PC-9 (cell line): ENCODE measurements around the gene SST. TPM values are rescaled to one million over a fixed set of nuclear protein-coding genes. Genes with fewer than 3 reads are reported as not detected.

Source experiments
- BruUV-seq: library from RNA; stranded (reverse); fragments of 400-500 nt; replicated peaks from 2 replicates; lab custom pipeline; 2021; lab: Mats Ljungman, UMichigan
- CTCF ChIA-PET: fragments of 300-600 bp; sonication (Branson Sonifier 250); formaldehyde crosslinking; loops from one replicate; lab custom pipeline; 2022; ENCODE audit warnings: antibody characterized with exemption; lab: Charles Lee
- POLR2A ChIA-PET: fragments of 300-600 bp; sonication (Branson Sonifier 250); formaldehyde crosslinking; loops from one replicate; lab custom pipeline; 2022; ENCODE audit warnings: antibody characterized with exemption; ENCODE audit not compliant: unreplicated experiment; lab: Charles Lee
- DNase-seq, 2 experiments: peaks; one replicate each; pipeline versions ENCODE4 v3.0.0 to v3.0.0-alpha.2; 2015 to 2022; ENCODE audit warnings: mixed read lengths in 1 of 2
- H2AFZ ChIP-seq: fragments of 200-600 bp; sonication (generic); 2 replicates; pipeline ENCODE4 v1.8.1; 2017; ENCODE audit warnings: antibody characterized with exemption
- H3F3A ChIP-seq: fragments of 200-600 bp; sonication (generic); 2 replicates; pipeline ENCODE4 v1.8.1; 2017; ENCODE audit warnings: antibody characterized with exemption, mild to moderate bottlenecking, low read depth; ENCODE audit not compliant: insufficient read depth
- H3K27ac ChIP-seq: fragments of 200-600 bp; sonication (generic); 2 replicates; pipeline ENCODE4 v1.6.1; 2016; ENCODE audit warnings: mixed run types
- H3K27me3 ChIP-seq: fragments of 200-600 bp; sonication (generic); 2 replicates; pipeline ENCODE4 v1.6.1; 2016; ENCODE audit warnings: low read depth, mixed run types; ENCODE audit not compliant: insufficient read depth
- H3K36me3 ChIP-seq: fragments of 200-600 bp; sonication (generic); 2 replicates; pipeline ENCODE4 v1.6.1; 2016; ENCODE audit warnings: low read depth, mixed run types
- H3K4me1 ChIP-seq: fragments of 200-600 bp; sonication (generic); replicated peaks from 2 replicates; pipeline ENCODE4 v1.6.1; 2016; ENCODE audit warnings: mixed run types; ENCODE audit not compliant: insufficient read depth
- H3K4me2 ChIP-seq: fragments of 200-600 bp; sonication (generic); 2 replicates; pipeline ENCODE4 v1.6.1; 2017; ENCODE audit warnings: mixed run types
- H3K4me3 ChIP-seq: fragments of 200-600 bp; sonication (generic); 2 replicates; pipeline ENCODE4 v1.6.1; 2016; ENCODE audit warnings: mixed run types
- H3K79me2 ChIP-seq: fragments of 200-600 bp; sonication (generic); 2 replicates; pipeline ENCODE4 v1.6.1; 2017; ENCODE audit warnings: low read depth, mixed run types
- H3K9me2 ChIP-seq: fragments of 200-600 bp; sonication (generic); 2 replicates; pipeline ENCODE4 v1.8.1; 2017; ENCODE audit warnings: mild to moderate bottlenecking; ENCODE audit not compliant: insufficient read depth
- H3K9me3 ChIP-seq: fragments of 200-600 bp; sonication (generic); 2 replicates; pipeline ENCODE4 v1.8.1; 2016; ENCODE audit warnings: low read depth; ENCODE audit not compliant: insufficient read depth
- H4K20me1 ChIP-seq: fragments of 200-600 bp; sonication (generic); 2 replicates; pipeline ENCODE4 v1.8.1; 2017; ENCODE audit not compliant: insufficient read depth
- EZH2 ChIP-seq: fragments of 200-600 bp; sonication (generic); IDR thresholded peaks from 2 replicates; pipeline ENCODE4 v1.8.0; 2017; ENCODE audit warnings: antibody characterized with exemption, low read depth
- intact Hi-C: fragments of 100-400 bp; cut with micrococcal nuclease; formaldehyde crosslinking; loops from one replicate; pipeline ENCODE4 v1.10.0; 2022; ENCODE audit not compliant: unreplicated experiment
- total RNA-seq: library from RNA; stranded (reverse); gene quantifications from 2 replicates; pipeline ENCODE4 v1.2.3, GENCODE V29; 2021
- TF ChIP-seq, protein P1 (sequence below): fragments of 200-600 bp; sonication (generic); conservative IDR thresholded peaks from 2 replicates; pipeline ENCODE4 v1.6.1; 2017; ENCODE audit warnings: mixed run types, antibody characterized with exemption, mild to moderate bottlenecking, moderate library complexity

Gene SST
- total RNA-seq, 1 experiment from 2014 or later = not detected

DNA sequence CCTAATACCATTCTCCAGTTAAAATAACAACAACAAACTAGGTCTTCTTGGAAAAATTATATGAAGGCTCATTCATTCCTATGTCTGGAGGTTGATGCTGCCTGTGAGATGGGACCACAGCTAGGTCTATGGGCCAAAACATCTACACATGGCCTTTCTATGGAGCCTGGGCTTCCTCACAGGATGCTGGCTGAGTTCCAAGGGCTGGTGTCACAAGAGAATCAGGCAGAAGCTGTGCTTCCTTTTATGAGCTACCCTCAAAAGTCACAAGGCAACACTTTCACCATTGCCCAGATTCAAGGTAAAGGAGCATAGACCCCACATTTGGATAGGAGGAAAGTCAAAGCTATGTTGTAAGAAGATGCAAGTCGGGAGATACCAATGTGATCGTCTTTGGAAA, 36.8 kb upstream of the SST start:
- H3K4me2 ChIP-seq = no peak overlapping the region
- no peaks in the 10 kb centered on the region for H3K27me3 ChIP-seq
- H3K4me1 ChIP-seq = no peaks in the 10 kb centered on the region
- no peaks in the 10 kb centered on the region for H3K36me3 ChIP-seq
- intact Hi-C loops = no loop called here
- POLR2A ChIA-PET = no interaction called here
- no peaks in the 10 kb centered on the region for H3F3A ChIP-seq
- DNase-seq = no peak
- no peaks in the 10 kb centered on the region for H3K79me2 ChIP-seq
- no peaks in the 10 kb centered on the region for H3K9me2 ChIP-seq
- no peaks in the 10 kb centered on the region for H4K20me1 ChIP-seq
- BruUV-seq = no TSS peak
- TF ChIP-seq, protein P1, sequence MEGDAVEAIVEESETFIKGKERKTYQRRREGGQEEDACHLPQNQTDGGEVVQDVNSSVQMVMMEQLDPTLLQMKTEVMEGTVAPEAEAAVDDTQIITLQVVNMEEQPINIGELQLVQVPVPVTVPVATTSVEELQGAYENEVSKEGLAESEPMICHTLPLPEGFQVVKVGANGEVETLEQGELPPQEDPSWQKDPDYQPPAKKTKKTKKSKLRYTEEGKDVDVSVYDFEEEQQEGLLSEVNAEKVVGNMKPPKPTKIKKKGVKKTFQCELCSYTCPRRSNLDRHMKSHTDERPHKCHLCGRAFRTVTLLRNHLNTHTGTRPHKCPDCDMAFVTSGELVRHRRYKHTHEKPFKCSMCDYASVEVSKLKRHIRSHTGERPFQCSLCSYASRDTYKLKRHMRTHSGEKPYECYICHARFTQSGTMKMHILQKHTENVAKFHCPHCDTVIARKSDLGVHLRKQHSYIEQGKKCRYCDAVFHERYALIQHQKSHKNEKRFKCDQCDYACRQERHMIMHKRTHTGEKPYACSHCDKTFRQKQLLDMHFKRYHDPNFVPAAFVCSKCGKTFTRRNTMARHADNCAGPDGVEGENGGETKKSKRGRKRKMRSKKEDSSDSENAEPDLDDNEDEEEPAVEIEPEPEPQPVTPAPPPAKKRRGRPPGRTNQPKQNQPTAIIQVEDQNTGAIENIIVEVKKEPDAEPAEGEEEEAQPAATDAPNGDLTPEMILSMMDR = no peak
- TF ChIP-seq EZH2 = no peak
- no peak overlapping the region for H3K27ac ChIP-seq
- no peaks in the 10 kb centered on the region for H3K9me3 ChIP-seq
- H3K4me3 ChIP-seq = no peak overlapping the region
- H2AFZ ChIP-seq = no peak overlapping the region
- CTCF ChIA-PET = no interaction called here

DNA sequence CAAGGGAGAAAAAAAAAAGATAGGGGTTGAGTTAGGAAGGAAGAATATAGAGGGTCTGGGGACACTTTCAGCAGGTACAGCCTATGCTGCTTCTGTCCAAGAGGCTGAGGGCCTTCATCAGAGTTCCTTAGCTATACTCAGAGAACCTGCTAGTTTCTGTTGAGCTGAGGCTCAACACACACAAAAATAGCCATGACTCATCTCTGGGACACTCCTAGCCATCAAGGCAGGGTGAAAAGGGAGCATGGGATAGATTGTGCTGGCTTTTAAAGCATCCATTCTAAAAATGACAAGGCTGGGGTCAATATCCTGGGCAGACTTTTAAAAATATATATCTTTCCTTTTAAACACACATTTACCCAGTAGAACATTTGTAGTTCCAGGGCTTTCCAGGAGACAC, 35.0 kb upstream of the SST start:
- no peaks in the 10 kb centered on the region for H3K4me1 ChIP-seq
- H3K79me2 ChIP-seq = no peaks in the 10 kb centered on the region
- BruUV-seq = no TSS peak
- H3K4me3 ChIP-seq = no peak overlapping the region
- H3K9me2 ChIP-seq = no peaks in the 10 kb centered on the region
- H3K4me2 ChIP-seq = no peak overlapping the region
- H3K27me3 ChIP-seq = peaks cover 5% of the 10 kb centered on the region
- POLR2A ChIA-PET = no interaction called here
- TF ChIP-seq, protein P1 = no peak
- TF ChIP-seq EZH2 = no peak
- no peak for DNase-seq
- no peaks in the 10 kb centered on the region for H4K20me1 ChIP-seq
- H3F3A ChIP-seq = no peaks in the 10 kb centered on the region
- intact Hi-C loops = no loop called here
- no peaks in the 10 kb centered on the region for H3K9me3 ChIP-seq
- H3K36me3 ChIP-seq = no peaks in the 10 kb centered on the region
- CTCF ChIA-PET = no interaction called here
- H3K27ac ChIP-seq = no peak overlapping the region
- H2AFZ ChIP-seq = no peak overlapping the region

DNA sequence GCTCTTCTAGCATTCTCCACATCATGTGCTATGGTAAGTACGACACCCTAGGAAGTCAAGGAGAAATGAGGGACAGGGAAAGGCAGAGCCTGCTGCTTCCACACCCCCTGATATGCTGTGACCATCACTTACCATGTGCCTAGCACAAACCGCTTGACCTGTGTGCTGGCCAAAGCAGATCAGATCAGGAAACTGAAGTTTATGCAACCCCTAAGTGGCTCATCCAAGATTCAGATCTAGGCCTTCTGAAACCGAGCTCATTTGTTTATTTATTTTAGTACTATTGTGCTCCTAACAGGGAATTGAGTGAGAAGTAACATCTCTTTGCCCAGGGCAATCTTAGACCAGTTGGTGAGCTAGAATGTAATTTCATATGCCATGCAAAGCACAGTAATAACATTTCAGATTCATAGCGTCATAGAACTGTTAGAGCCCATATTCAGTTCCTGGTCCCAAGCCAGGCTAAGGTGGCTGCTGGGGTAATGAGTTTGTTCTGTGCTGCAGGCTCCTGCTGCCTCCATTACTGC, 32.4 kb upstream of the SST start, which contains the start of gene RTP2:
RTP2 (minus strand) TSS at position 51 of the 527 bp plus-strand sequence. CDS start 429 bp downstream, outside the sequence.
- peaks cover 26% of the 10 kb centered on the region for H3K27me3 ChIP-seq
- no peak for DNase-seq
- H3K9me2 ChIP-seq = no peaks in the 10 kb centered on the region
- no peak within 1 kb of the TSS for H3K27ac ChIP-seq
- H2AFZ ChIP-seq = no peak within 1 kb of the TSS
- no peaks in the 10 kb centered on the region for H3F3A ChIP-seq
- BruUV-seq = no TSS peak
- no peaks in the 10 kb centered on the region for H3K79me2 ChIP-seq
- intact Hi-C loops = no loop called here
- no peak within 1 kb of the TSS for H3K4me2 ChIP-seq
- no peaks in the 10 kb centered on the region for H4K20me1 ChIP-seq
- TF ChIP-seq, protein P1 = no peak
- TF ChIP-seq EZH2 = no peak
- H3K4me3 ChIP-seq = no peak within 1 kb of the TSS
- CTCF ChIA-PET = interaction anchor here (0.5 kb wide), 1 partner anchor 23 kb away, joined by 4 read pairs; no protein-coding TSS in a partner anchor
- H3K9me3 ChIP-seq = no peaks in the 10 kb centered on the region
- POLR2A ChIA-PET = interaction anchor here (0.7 kb wide), 1 partner anchor 84 kb away, joined by 5 read pairs; no protein-coding TSS in a partner anchor
- no peaks in the 10 kb centered on the region for H3K4me1 ChIP-seq
- no peaks in the 10 kb centered on the region for H3K36me3 ChIP-seq
